Activated naive CD4-positive, alpha-beta T cell treated with anti-CD3 and anti-CD28 coated beads, Interleukin-2, amount 10 ng/mL, durations not matched to agents 7 days and 5 days (primary cell): ENCODE data around the gene TFB2M.

Source experiments
- CTCF ChIA-PET: fragments of 350-600 bp; sonication (Branson Sonifier 250); formaldehyde crosslinking; loops from one replicate; lab custom pipeline; 2021; ENCODE audit warnings: antibody characterized with exemption; lab: Charles Lee
- DNase-seq: peaks from one replicate; pipeline ENCODE4 v3.0.0-alpha.2; 2020
- H3K27ac Mint-ChIP-seq: one replicate; pipeline ENCODE4 v1.8.0; 2021; ENCODE audit warnings: mild to moderate bottlenecking, moderate library complexity, mixed read lengths
- H3K27me3 Mint-ChIP-seq: one replicate; pipeline ENCODE4 v1.8.0; 2021; ENCODE audit warnings: mild to moderate bottlenecking, mixed read lengths
- H3K36me3 Mint-ChIP-seq: one replicate; pipeline ENCODE4 v1.8.0; 2021; ENCODE audit warnings: mixed read lengths
- H3K4me1 Mint-ChIP-seq: one replicate; pipeline ENCODE4 v1.8.0; 2021; ENCODE audit warnings: mixed read lengths
- H3K4me3 Mint-ChIP-seq: one replicate; pipeline ENCODE4 v1.8.0; 2021; ENCODE audit warnings: mild to moderate bottlenecking, moderate library complexity, mixed read lengths
- H3K9me3 Mint-ChIP-seq: one replicate; pipeline ENCODE4 v1.8.0; 2021; ENCODE audit warnings: mixed read lengths

Gene TFB2M

DNA sequence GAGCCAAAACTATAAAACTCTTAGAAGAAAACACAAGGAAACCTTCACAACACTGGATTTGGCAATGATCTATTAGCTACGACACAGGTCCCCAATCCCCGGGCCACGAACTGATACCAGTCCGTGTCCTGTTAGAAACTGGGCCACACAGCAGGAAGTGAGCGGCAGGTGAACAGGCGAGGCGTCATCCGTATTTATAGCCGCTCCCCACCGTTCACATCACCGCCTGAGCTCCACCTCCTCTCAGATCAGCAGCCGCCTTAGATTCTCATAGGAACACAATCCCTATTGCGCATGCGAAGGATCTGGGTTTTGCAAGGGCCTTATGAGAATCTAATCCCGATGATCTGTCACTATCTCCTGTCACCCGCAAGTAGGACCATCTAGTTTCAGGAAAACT is 11.9 kb downstream of the TFB2M start:
- Mint-ChIP-seq H3K4me3 (no peak overlapping the region), H3K9me3 (no peaks in the 10 kb centered on the region), H3K4me1 (no peaks in the 10 kb centered on the region), H3K27me3 (no peaks in the 10 kb centered on the region), H3K27ac (no peak overlapping the region), H3K36me3 (peaks cover 44% of the 10 kb centered on the region)
- no peak for DNase-seq
- CTCF ChIA-PET = no interaction called here

DNA sequence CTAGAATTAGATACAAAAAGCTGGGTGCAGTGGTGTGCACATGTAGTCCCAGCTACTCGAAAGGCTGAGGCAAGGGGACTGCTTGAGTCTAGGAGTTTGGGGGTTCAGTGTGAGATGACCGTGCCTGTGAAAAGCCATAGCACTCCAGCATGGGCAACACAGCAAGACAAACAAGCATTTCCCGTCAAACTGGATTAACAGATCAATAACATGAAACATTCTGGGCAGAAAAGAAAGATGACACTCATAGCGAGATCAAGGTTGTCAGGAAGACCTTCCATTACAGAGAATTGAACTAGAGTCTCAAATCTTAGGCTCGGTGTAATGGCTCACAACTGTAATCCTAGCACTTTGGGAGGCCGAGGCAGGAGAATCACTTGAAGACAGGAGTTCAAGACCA is 14.0 kb downstream of the TFB2M start:
- Mint-ChIP-seq H3K27ac (no peak overlapping the region), H3K4me1 (no peaks in the 10 kb centered on the region), H3K36me3 (peaks cover 43% of the 10 kb centered on the region), H3K9me3 (no peaks in the 10 kb centered on the region), H3K27me3 (no peaks in the 10 kb centered on the region), H3K4me3 (no peak overlapping the region)
- CTCF ChIA-PET = no interaction called here
- no peak for DNase-seq

DNA sequence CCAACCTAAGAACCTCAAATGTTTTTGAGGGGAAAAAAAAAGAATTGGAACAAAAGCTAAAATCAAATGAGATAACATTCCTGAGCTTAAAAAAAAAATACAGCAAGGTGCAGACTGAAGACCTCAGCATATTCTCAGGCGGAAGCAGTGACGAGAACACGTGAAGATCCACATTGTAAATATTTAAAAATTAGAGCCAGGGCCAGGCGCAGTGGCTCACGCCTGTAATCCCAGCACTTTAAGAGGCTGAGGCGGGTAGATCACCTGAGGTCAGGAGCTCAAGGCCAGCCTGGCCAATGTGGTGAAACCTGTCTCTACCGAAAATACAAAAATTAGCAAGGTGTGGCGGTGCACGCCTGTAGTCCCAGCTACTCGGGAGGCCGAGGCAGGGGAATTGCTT is 15.7 kb downstream of the TFB2M start:
- Mint-ChIP-seq H3K27me3 (no peaks in the 10 kb centered on the region), H3K9me3 (no peaks in the 10 kb centered on the region), H3K4me1 (no peaks in the 10 kb centered on the region), H3K4me3 (no peak overlapping the region), H3K36me3 (peaks cover 39% of the 10 kb centered on the region), H3K27ac (no peak overlapping the region)
- CTCF ChIA-PET = interaction anchor here (0.7 kb wide), 1 partner anchor 137 kb away, joined by 3 read pairs; no protein-coding TSS in a partner anchor
- no peak for DNase-seq

DNA sequence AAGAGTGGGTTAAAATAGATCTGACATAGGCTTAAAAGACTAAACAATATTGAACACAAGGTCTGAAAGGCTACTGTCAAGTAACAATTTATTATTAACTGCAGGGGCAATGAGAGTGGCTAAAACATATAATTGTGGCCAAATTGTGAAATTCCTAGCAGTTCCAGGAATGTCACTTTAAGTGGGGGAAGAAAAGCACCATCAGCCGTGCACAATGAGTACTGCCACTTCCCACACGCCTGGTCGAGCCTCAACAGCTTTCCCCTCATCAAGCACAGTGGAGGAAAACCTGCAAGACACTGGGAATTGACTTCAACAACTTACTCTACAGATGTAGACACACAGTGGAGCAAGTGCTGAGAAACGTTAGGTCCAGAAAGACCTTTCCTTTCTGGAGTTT is 16.4 kb downstream of the TFB2M start:
- CTCF ChIA-PET = no interaction called here
- Mint-ChIP-seq H3K9me3 (no peaks in the 10 kb centered on the region), H3K4me3 (no peak overlapping the region), H3K27ac (no peak overlapping the region), H3K27me3 (no peaks in the 10 kb centered on the region), H3K36me3 (peaks cover 34% of the 10 kb centered on the region), H3K4me1 (no peaks in the 10 kb centered on the region)
- DNase-seq = no peak

DNA sequence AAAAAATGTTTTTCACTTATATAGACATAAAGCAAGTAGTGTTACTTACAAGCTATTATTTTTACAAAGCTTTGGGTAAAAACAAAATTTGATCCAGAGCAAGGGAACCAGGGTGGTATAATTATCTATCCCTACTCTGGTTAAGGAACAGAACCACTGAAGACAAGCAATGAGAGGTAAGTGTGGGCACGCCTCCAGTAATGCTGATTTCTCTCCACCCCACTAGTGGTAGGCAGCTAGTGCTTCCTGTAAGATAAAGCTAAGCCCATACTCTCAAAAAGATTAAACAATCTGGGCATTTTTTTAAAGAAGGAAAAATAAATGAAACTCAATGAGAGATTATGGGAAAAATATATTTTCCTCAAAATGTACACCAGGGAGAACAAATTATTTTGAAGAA is 22.1 kb downstream of the TFB2M start:
- CTCF ChIA-PET = no interaction called here
- peaks cover 27% of the 10 kb centered on the region for H3K36me3 Mint-ChIP-seq
- no peak for DNase-seq
- no peaks in the 10 kb centered on the region for H3K4me1 Mint-ChIP-seq
- H3K27me3 Mint-ChIP-seq = no peaks in the 10 kb centered on the region
- H3K27ac Mint-ChIP-seq = no peak overlapping the region
- H3K4me3 Mint-ChIP-seq = no peak overlapping the region
- no peaks in the 10 kb centered on the region for H3K9me3 Mint-ChIP-seq

DNA sequence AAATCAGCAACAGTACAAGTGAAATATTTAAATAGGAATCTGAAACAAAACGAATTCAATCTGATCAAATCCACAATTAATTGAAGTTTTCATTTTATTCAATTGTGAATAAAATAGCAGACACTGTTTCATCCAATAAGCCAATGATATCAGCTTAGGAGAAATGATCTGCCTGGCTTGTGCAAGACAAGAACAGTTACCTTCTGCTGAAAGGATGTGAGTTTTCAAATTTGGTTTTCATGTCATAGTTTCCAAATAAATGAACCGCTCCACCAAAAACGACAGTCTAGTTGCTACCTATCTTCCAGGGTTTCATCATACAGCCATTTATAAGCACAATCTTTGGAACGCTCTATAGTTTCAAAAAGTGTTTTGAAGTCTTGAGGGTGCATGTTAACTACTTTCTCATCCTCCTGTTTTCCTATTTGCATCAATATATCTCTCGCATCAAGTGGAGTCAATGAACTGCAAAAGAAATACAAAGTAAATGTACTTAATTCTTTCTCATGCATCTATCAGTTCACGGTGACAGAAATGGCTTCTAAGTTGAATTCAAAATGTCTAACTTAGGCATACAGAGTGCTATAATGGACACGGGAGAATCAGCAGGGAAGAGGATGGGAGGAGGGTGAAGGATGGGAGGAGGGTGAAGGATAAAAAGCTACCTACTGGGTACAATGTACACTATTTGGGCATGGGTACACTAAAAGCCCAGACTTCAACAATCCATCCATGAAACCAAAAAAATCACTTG is 25.1 kb downstream of the TFB2M start:
- CTCF ChIA-PET = no interaction called here
- Mint-ChIP-seq H3K36me3 (peaks cover 20% of the 10 kb centered on the region), H3K9me3 (no peaks in the 10 kb centered on the region)

DNA sequence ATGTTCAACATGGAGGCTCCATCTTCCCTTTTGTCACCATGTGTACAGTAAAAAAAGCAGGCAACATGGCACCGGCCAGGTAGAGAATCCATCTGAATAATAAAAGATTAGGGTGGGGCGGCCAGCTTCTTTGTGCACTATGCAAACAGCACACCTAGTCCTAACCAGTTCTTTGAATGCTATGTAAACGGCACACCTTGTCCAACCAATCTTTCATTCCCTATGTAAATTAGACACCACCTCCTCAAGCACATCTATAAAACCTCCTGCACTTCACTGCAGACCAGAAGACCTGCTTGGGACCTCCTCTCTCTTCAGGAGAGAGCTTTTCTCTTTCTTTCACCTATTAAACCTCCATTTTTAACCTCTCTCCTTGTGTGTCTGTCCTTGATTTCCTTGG is 28.2 kb downstream of the TFB2M start:
- no peak overlapping the region for H3K4me3 Mint-ChIP-seq
- H3K27me3 Mint-ChIP-seq = peaks cover 7% of the 10 kb centered on the region
- no peaks in the 10 kb centered on the region for H3K4me1 Mint-ChIP-seq
- DNase-seq = no peak
- H3K27ac Mint-ChIP-seq = no peak overlapping the region
- no peaks in the 10 kb centered on the region for H3K9me3 Mint-ChIP-seq
- H3K36me3 Mint-ChIP-seq = peaks cover 10% of the 10 kb centered on the region
- CTCF ChIA-PET = no interaction called here

More for the DNA sequence above, 25.1 kb downstream of the TFB2M start:
- Mint-ChIP-seq H3K27ac (no peak overlapping the region), H3K27me3 (no peaks in the 10 kb centered on the region), H3K4me3 (no peak overlapping the region), H3K4me1 (no peaks in the 10 kb centered on the region)
- DNase-seq = no peak

DNA sequence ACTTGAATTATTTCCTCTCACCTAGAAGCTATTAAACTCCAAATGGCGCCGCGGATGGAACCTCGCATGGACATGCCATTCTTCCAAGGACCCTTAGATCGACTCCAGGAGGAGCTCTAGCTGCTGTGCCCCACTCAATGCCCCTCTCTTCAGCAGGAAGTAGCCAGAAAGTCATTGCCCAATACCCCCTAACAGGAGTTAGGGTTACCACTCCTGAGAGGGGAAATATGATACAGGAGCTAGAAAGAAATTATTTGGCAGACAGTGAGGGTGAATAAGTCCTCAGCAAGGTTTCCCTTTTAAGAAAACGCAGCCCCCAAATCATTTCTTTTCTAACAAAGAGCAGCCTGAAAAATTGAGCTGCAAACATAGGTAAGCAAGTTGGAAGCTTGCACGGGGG is 28.6 kb downstream of the TFB2M start:
- Mint-ChIP-seq H3K27ac (no peak overlapping the region), H3K9me3 (no peaks in the 10 kb centered on the region), H3K36me3 (peaks cover 10% of the 10 kb centered on the region), H3K4me1 (no peaks in the 10 kb centered on the region), H3K27me3 (peaks cover 7% of the 10 kb centered on the region), H3K4me3 (no peak overlapping the region)
- DNase-seq = no peak
- CTCF ChIA-PET = no interaction called here

DNA sequence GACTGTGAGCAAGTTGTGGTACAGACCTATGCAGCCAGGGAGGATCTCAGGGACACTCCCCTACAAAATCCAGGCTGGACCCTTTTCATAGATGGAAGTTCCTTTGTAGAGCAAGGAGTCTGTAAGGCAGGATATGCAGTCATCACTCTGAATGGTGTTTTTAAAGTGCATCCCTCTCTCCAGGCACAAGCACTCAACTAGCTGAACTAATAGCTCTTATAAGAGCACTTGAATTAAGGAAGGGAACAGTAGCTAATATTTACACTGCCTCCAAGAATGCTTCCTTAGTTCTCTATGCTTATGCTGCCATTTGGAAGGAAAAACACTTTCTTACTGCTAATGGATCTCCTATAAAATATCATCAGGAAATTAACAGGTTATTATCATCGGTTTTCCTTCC is 31.9 kb downstream of the TFB2M start:
- CTCF ChIA-PET = interaction anchor here (1.1 kb wide), 1 partner anchor 26 kb away, joined by 4 read pairs; no protein-coding TSS in a partner anchor
- no peak overlapping the region for H3K27ac Mint-ChIP-seq
- H3K4me3 Mint-ChIP-seq = no peak overlapping the region
- H3K27me3 Mint-ChIP-seq = peaks cover 7% of the 10 kb centered on the region
- peaks cover 13% of the 10 kb centered on the region for H3K9me3 Mint-ChIP-seq
- peaks cover 2% of the 10 kb centered on the region for H3K36me3 Mint-ChIP-seq
- no peak for DNase-seq
- no peaks in the 10 kb centered on the region for H3K4me1 Mint-ChIP-seq

DNA sequence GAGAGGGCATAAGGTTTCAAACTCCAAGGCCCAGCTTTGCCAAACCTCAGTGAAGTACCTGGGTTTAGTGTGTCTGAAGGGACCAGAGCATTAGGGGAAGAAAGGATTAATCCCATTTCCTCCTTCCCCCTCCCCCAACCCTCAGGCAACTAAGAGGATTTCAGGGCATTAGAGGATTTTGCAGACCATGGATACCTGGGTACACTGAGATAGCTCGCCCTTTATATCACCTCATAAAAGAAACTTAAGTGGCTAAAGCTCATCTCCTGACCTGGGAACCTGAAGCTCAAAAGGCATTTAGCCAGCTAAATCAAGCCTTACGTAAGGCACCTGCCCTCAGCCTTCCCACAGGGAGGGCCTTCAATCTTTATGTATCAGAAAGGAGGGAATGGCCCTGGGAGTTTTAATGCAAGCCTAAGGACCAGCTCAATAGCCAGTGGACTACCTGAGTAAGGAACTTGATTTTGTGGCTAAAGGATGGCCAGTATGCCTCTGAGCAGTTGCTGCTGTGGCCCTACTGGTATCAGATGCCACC is 32.6 kb downstream of the TFB2M start:
- DNase-seq = no peak
- Mint-ChIP-seq H3K9me3 (peaks cover 13% of the 10 kb centered on the region), H3K4me3 (no peak overlapping the region), H3K27ac (no peak overlapping the region), H3K36me3 (no peaks in the 10 kb centered on the region), H3K4me1 (no peaks in the 10 kb centered on the region), H3K27me3 (peaks cover 7% of the 10 kb centered on the region)
- CTCF ChIA-PET = interaction anchor here (1.1 kb wide), 1 partner anchor 25 kb away, joined by 4 read pairs; no protein-coding TSS in a partner anchor

DNA sequence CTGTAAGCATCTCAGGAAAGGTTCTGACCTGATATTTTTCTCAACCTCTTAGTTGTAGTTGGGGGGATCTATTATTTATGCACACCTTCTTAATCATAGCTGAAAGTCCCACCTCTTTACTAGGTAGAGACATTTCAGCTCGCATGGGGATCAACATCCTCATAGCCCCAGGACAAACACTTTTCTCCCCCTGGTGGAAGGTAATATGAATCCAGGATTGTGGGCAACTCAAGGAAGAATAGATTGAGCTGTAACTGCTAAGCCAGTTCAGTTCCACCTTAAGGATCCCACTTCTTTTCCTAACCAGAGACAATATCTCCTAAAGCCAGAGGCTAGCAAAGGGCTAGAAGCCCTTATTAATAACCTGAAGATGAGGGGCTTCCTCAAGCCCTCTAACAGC is 33.5 kb downstream of the TFB2M start:
- no peak for DNase-seq
- CTCF ChIA-PET = interaction anchor here (0.9 to 1.3 kb wide), 3 partner anchors 18 to 98 kb away, joined by 3 read pairs; no protein-coding TSS in a partner anchor
- peaks cover 11% of the 10 kb centered on the region for H3K27me3 Mint-ChIP-seq
- H3K4me3 Mint-ChIP-seq = no peak overlapping the region
- peaks cover under 1% of the 10 kb centered on the region for H3K4me1 Mint-ChIP-seq
- no peak overlapping the region for H3K27ac Mint-ChIP-seq
- no peaks in the 10 kb centered on the region for H3K36me3 Mint-ChIP-seq
- peaks cover 13% of the 10 kb centered on the region for H3K9me3 Mint-ChIP-seq

DNA sequence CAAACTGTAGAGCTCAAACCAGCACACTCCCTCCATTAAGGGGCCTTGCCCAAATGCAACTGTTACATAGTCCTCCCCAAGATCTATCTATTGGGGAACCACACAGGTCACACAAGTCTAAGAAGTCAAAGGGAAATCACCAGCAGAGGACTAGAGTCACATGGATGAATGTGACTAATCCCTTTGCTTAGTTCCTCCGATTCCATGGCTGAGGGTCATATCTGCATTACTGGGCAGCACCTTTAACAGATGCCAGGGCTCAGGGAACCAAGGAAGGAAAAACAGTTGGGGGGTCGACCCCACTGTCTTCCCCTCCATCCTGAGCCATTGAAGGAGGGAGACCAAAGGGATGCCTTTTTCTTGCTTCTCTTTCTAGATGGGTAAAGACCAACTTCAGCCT is 35.6 kb downstream of the TFB2M start:
- CTCF ChIA-PET = no interaction called here
- H3K36me3 Mint-ChIP-seq = no peaks in the 10 kb centered on the region
- no peak overlapping the region for H3K27ac Mint-ChIP-seq
- H3K9me3 Mint-ChIP-seq = peaks cover 13% of the 10 kb centered on the region
- DNase-seq = no peak
- no peak overlapping the region for H3K4me3 Mint-ChIP-seq
- H3K27me3 Mint-ChIP-seq = peaks cover 11% of the 10 kb centered on the region
- H3K4me1 Mint-ChIP-seq = peaks cover 6% of the 10 kb centered on the region

DNA sequence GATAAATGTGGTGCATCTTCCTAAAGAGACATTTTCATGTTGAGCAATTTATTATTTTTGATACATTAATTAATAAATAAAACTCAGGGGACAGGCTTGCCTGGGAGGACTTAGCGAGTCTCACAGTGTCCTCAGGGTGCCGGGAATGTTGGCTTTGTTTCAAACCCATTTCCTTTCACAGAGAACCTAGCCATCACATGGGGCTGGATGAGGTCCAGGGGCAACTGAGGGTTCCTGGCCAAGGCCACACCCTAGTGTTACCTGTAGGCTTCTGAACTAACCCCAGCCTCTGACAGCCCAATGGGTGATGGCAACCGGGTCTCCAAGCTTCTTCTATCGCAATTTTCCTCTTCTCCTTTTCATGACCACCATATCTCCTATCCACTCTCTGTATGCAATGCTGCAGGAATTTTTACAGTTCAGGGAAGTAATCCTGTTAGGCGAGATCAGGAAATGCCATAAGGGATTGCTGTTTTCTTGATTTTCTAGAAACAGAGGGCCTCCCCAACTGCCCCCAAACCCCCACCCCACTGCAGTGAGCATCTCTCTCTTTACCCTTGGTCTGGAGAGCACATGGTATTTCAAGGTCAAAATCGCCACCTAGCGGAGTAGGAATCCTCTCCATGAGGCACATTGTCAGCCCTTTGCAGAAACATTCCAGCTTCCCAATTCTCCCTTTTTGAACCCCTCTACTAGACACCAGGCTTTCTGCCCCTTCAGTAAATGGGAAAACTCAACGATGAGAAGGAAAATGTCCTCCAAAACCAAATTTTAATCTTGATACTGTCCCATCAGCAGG is 36.9 kb downstream of the TFB2M start:
- Mint-ChIP-seq H3K9me3 (peaks cover 13% of the 10 kb centered on the region), H3K27ac (no peak overlapping the region), H3K4me1 (peaks cover 6% of the 10 kb centered on the region), H3K36me3 (no peaks in the 10 kb centered on the region), H3K27me3 (peaks cover 7% of the 10 kb centered on the region), H3K4me3 (no peak overlapping the region)
- CTCF ChIA-PET = no interaction called here
- DNase-seq = no peak

DNA sequence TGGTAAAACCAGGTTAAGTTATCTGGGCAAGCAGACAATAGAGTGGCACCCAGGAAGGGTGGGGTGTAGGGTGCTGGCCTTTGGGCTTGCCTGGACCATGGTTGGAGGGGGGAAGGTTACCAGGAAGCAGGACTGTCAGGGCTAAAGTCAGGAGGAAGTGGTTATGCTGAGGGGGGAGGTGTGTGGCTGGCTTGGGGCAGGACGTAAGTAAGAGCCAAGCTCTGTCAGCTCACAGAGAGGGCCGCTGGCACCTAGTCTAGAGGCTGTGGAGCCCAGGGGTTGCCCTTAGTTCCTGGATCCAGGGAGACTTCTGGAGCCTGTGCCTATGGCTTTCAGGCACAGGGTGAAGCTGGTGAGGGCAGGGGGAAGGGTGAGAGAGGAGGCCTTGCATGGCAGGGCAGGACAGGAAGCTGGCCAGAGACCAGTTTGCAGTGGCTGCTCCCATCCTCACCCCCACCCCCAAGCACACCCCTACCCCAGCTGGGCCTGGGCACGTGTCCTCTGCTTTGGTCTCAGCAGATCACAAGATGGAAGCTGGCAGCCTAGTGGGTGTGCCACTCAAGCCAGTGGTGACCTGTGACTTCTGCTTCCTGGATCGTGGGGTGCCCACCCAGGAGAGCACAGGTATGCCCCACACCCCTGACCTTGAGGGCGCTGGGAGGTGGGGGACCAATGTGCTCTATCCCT is 38.5 kb downstream of the TFB2M start:
- Mint-ChIP-seq H3K4me1 (peaks cover 6% of the 10 kb centered on the region), H3K4me3 (no peak overlapping the region), H3K36me3 (no peaks in the 10 kb centered on the region), H3K27me3 (peaks cover 4% of the 10 kb centered on the region), H3K9me3 (peaks cover 13% of the 10 kb centered on the region), H3K27ac (peak overlapping the region; percentile 85)
- DNase-seq = no peak
- CTCF ChIA-PET = interaction anchor here (1.0 kb wide), 1 partner anchor 93 kb away, joined by 3 read pairs; no protein-coding TSS in a partner anchor
